CD4-positive, alpha-beta T cell (primary cell): Measurements from ENCODE around the gene CAMTA1. TPM values are rescaled to one million over a fixed set of nuclear protein-coding genes. Genes with fewer than 3 reads are reported as not detected.

Source experiments
- ATAC-seq: fragments of 200-7000 bp; cut with Tn5 transposase; one replicate; pipeline ENCODE4 v1.10.0; 2022; ENCODE audit warnings: mild to moderate bottlenecking; ENCODE audit not compliant: poor library complexity
- CTCF ChIA-PET: fragments of 350-600 bp; sonication (Branson Sonifier 250); formaldehyde crosslinking; loops from one replicate; lab custom pipeline; 2021; ENCODE audit warnings: antibody characterized with exemption, inconsistent platforms; lab: Charles Lee
- POLR2A ChIA-PET: fragments of 350-600 bp; sonication (Branson Sonifier 250); formaldehyde crosslinking; loops from one replicate; lab custom pipeline; 2021; ENCODE audit warnings: antibody characterized with exemption, inconsistent platforms; lab: Charles Lee
- DNase-seq, 14 experiments: peaks; one replicate each; pipeline ENCODE4 v3.0.0-alpha.2; 2013 to 2020; ENCODE audit warnings: mixed read lengths in 2 of 14
- H3K27ac ChIP-seq, 2 donors: one replicate each; pipeline versions ENCODE4 v1.5.1 to v1.7.0; 2013; ENCODE audit warnings: low read length in 2 of 2, low read depth in 1 of 2, mild to moderate bottlenecking in 1 of 2
- H3K27me3 ChIP-seq, 2 experiments: 1 replicate in 1 of 2; 2 replicates in 1 of 2; pipeline versions ENCODE4 v1.6.1 to v1.7.0; 2013; ENCODE audit warnings: low read length in 2 of 2, control low read depth in 1 of 2, mild to moderate bottlenecking in 1 of 2, moderate library complexity in 1 of 2; ENCODE audit not compliant: insufficient read depth in 2 of 2, control insufficient read depth in 1 of 2
- H3K36me3 ChIP-seq: one replicate; pipeline ENCODE4 v1.6.1; 2013; ENCODE audit warnings: low read length, control low read depth; ENCODE audit not compliant: insufficient read depth
- H3K4me1 ChIP-seq: one replicate; pipeline ENCODE4 v1.6.1; 2013; ENCODE audit warnings: low read length, control low read depth; ENCODE audit not compliant: insufficient read depth
- H3K4me3 ChIP-seq: one replicate; pipeline ENCODE4 v1.5.1; 2013; ENCODE audit warnings: mild to moderate bottlenecking, low read length, moderate library complexity
- H3K9me3 ChIP-seq, 2 experiments: 1 replicate in 1 of 2; 2 replicates in 1 of 2; pipeline versions ENCODE4 v1.6.1 to v1.7.0; 2013; ENCODE audit warnings: low read length in 2 of 2, mild to moderate bottlenecking in 2 of 2, control low read depth in 1 of 2, moderate library complexity in 1 of 2; ENCODE audit not compliant: control insufficient read depth in 1 of 2, insufficient read depth in 1 of 2
- H3K27ac Mint-ChIP-seq: one replicate; pipeline ENCODE4 v1.8.0; 2020; ENCODE audit warnings: mixed read lengths
- H3K27me3 Mint-ChIP-seq: one replicate; pipeline ENCODE4 v1.8.0; 2021; ENCODE audit warnings: mixed read lengths
- H3K36me3 Mint-ChIP-seq: one replicate; pipeline ENCODE4 v1.8.0; 2021; ENCODE audit warnings: low read depth, mixed read lengths
- H3K4me1 Mint-ChIP-seq: one replicate; pipeline ENCODE4 v1.8.0; 2021; ENCODE audit warnings: low read depth, mixed read lengths
- H3K4me3 Mint-ChIP-seq: one replicate; pipeline ENCODE4 v1.8.0; 2020; ENCODE audit warnings: mild to moderate bottlenecking, mixed read lengths
- H3K9me3 Mint-ChIP-seq: one replicate; pipeline ENCODE4 v1.8.0; 2020; ENCODE audit warnings: mixed read lengths
- CTCF ChIP-seq: fragments of 200-600 bp; IDR thresholded peaks from one replicate; pipeline ENCODE4 v1.8.0; 2022; ENCODE audit warnings: antibody characterized with exemption, mild to moderate bottlenecking
- intact Hi-C, 2 experiments: fragments of 100-400 bp; cut with DNase I in 1 of 2; cut with micrococcal nuclease in 1 of 2; formaldehyde crosslinking; loops; one replicate each; pipeline versions ENCODE4 v1.15.1 to v1.9.0; 2023 to 2025; cut with DNase I, micrococcal nuclease
- total RNA-seq, 174 experiments: library from RNA in 2 of 174; stranded (reverse) in 2 of 174; gene quantifications; one replicate each; pipeline ENCODE4 v1.2.3 and lab custom pipeline; 2021 to 2026

The CAMTA1 gene
- total RNA-seq, 2 experiments from 2014 or later, result 38.6 to 39.3 TPM

GRCh38 chr1:6989212-6990159, 204.2 kb downstream of the CAMTA1 start:
- no peaks in the 10 kb centered on the region for H3K4me1 ChIP-seq
- peaks cover 0 to under 1% of the 10 kb centered on the region in 2 experiments for H3K9me3 ChIP-seq
- no peak overlapping the region for H3K27ac ChIP-seq
- peaks cover 0 to 3% of the 10 kb centered on the region in 2 experiments for H3K27me3 ChIP-seq
- no peaks in the 10 kb centered on the region for H3K36me3 Mint-ChIP-seq
- H3K4me3 ChIP-seq, result no peak overlapping the region
- ChIA-PET POLR2A (no interaction called here), CTCF (no interaction called here)
- intact Hi-C loops, result no loop called here
- no peaks in the 10 kb centered on the region for H3K4me1 Mint-ChIP-seq
- no peak for TF ChIP-seq CTCF
- H3K4me3 Mint-ChIP-seq, result no peak overlapping the region
- DNase-seq (no peak), ATAC-seq (no peak)
- H3K9me3 Mint-ChIP-seq, result peaks cover 6% of the 10 kb centered on the region
- no peaks in the 10 kb centered on the region for H3K27me3 Mint-ChIP-seq
- H3K36me3 ChIP-seq, result no peaks in the 10 kb centered on the region
- no peak overlapping the region for H3K27ac Mint-ChIP-seq

- DNase-seq (no peak), ATAC-seq (no peak)
- H3K4me1 ChIP-seq, result no peaks in the 10 kb centered on the region
- TF ChIP-seq CTCF, result no peak
- no peak overlapping the region for H3K4me3 ChIP-seq
- H3K36me3 ChIP-seq, result no peaks in the 10 kb centered on the region
- no peak overlapping the region for H3K27ac ChIP-seq
- intact Hi-C loops, result no loop called here
- H3K27me3 ChIP-seq, result no peaks in the 10 kb centered on the region
- Mint-ChIP-seq H3K27ac (no peak overlapping the region), H3K4me3 (no peak overlapping the region), H3K9me3 (peaks cover 6% of the 10 kb centered on the region), H3K27me3 (peaks cover 7% of the 10 kb centered on the region), H3K36me3 (no peaks in the 10 kb centered on the region), H3K4me1 (peaks cover 2% of the 10 kb centered on the region)
- POLR2A ChIA-PET, result no interaction called here
- CTCF ChIA-PET, result no interaction called here
- H3K9me3 ChIP-seq, result peaks cover 0 to 3% of the 10 kb centered on the region in 2 experiments
These were observed 206.0 kb downstream of the CAMTA1 start for GRCh38 chr1:6991266-6991665.

- H3K27me3 ChIP-seq, result peaks cover 3% of the 10 kb centered on the region in 2 experiments
- CTCF ChIA-PET, result no interaction called here
- peaks cover 0 to 7% of the 10 kb centered on the region in 2 experiments for H3K9me3 ChIP-seq
- peak in 1 of 14 experiments; percentile 16 for DNase-seq
- Mint-ChIP-seq H3K9me3 (peaks cover 6% of the 10 kb centered on the region), H3K27ac (no peak overlapping the region), H3K4me1 (peaks cover 12% of the 10 kb centered on the region), H3K4me3 (no peak overlapping the region), H3K36me3 (no peaks in the 10 kb centered on the region), H3K27me3 (peaks cover 7% of the 10 kb centered on the region)
- H3K4me1 ChIP-seq, result no peaks in the 10 kb centered on the region
- H3K36me3 ChIP-seq, result no peaks in the 10 kb centered on the region
- intact Hi-C loops, result no loop called here
- no peak for TF ChIP-seq CTCF
- no peak overlapping the region for H3K27ac ChIP-seq
- ATAC-seq, result no peak
- no peak overlapping the region for H3K4me3 ChIP-seq
- POLR2A ChIA-PET, result no interaction called here
These were observed 210.5 kb downstream of the CAMTA1 start for GRCh38 chr1:6995789-6996188.
